ENCODE data around the gene GMDS.
A peak's percentile ranks its signal among the peaks of the same experiment; 100 is the strongest.

GMDS gene

GRCh38 chr6:1940381-1940780, 305.0 kb downstream of the GMDS start:
- DNase-seq (ENCODE audit: low spot score): no peak

GRCh38 chr6:1933292-1933691, 312.1 kb downstream of the GMDS start:
- DNase-seq (ENCODE audit: low spot score): no peak

DNA sequence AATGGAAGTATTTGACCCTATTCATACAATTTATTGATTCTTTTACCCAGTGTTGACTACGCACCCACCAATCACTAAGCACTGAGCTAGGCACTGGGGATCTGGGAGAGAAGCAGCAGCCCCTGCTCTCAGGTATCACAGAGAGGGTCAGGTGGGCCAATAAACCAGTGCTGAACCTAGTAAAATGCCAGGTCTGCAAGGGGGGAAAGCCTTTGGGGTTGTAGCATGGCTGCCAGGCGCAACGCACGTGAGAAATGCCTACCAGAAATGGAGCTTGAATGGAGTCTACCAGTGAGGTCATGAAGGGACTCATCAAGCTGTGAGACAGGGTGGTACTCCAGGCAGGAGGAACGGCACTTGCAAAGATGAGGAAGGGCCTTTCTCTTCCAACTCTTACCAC, 313.6 kb downstream of the GMDS start:
- no peak for DNase-seq (ENCODE audit: low spot score)

- no peak for DNase-seq (ENCODE audit: low spot score)
Observed at GRCh38 chr6:1930356-1930755, 315.0 kb downstream of the GMDS start.

GRCh38 chr6:1929931-1930330, 315.5 kb downstream of the GMDS start:
- no peak for DNase-seq (ENCODE audit: low spot score)

GRCh38 chr6:1925743-1926430, 319.5 kb downstream of the GMDS start:
- DNase-seq (ENCODE audit: low spot score): no peak

- no peak for DNase-seq (ENCODE audit: low spot score)
Observed at GRCh38 chr6:1923449-1923848, 322.0 kb downstream of the GMDS start.

DNA sequence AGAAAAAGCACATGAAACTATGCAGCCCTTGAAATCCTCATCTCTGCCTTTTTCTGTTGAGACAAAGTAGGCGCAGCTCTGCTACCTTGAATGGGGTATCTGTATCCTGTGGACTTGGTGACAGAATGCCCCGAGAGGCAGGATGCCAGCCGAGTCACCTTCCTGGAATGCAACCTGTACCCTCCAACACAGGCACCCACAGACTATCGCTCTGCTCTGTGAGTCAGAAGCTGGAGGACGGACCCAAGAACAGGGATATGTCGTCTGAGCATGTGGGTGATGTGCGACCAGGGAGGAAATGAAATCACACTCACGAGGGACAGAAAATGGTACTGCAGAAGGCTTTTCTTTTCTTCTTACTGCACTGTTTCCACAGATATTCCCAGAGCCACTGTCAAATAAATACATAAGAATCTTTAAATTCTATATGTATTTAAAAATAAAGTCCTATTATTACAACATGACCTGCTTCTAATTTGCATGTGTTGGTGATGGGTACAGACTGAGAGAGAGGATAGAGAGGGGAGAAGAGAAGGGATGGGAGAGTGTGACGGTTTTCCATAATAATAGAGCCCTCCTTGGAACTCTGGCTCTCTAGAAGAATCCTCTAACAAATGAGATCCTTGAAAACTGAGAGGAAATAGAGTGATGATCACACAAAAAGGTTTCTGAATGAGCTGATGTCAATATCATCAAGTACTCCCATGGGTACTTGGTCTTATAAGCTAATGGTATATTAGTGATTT, 327.6 kb downstream of the GMDS start:
- peak; percentile 18 for DNase-seq (ENCODE audit: low spot score)

- peak; percentile 34 for DNase-seq (ENCODE audit: low spot score)
Observed at GRCh38 chr6:1916334-1917070, 328.9 kb downstream of the GMDS start.

DNA sequence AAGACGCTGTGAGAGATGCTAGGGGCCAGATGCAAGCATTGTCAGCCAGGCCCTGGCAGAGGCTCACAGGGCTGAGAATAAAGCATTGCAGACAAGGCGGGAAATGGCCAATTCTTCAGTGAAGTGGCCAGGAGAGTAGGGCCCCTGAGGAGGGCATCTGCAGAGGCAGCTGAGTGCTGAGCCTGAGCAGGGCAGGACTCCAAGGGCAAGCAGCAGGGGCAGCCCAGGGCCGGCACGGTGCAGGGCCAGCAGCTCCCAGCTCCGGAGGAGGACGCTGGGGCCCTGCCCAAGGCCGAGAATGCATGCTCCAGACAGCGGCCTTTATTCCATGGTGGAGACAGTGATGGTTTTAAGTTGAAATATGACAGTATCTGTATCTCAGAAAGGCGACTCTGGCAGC, 330.2 kb downstream of the GMDS start:
- DNase-seq (ENCODE audit: low spot score): no peak

DNA sequence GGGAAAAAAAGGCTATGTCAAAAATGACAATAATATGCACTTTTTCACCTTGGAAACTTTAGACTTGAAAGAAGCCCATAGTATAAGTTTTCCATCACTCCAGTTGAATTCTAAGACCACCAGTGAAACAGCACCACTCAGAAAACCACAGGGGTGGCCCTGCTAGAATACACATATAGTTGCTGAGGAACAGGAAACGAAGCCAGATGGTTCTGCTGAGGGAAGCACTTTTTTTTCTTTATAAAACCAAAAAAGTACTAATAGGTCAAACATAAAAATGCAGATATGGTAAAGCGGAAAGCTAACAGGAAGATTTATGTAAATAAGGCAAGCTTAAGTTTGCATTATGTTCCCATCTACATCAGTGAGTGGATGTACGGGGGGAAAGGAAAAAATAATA, 331.8 kb downstream of the GMDS start:
- no peak for DNase-seq (ENCODE audit: low spot score)

GRCh38 chr6:1912731-1913130, 332.7 kb downstream of the GMDS start:
- no peak for DNase-seq (ENCODE audit: low spot score)

DNA sequence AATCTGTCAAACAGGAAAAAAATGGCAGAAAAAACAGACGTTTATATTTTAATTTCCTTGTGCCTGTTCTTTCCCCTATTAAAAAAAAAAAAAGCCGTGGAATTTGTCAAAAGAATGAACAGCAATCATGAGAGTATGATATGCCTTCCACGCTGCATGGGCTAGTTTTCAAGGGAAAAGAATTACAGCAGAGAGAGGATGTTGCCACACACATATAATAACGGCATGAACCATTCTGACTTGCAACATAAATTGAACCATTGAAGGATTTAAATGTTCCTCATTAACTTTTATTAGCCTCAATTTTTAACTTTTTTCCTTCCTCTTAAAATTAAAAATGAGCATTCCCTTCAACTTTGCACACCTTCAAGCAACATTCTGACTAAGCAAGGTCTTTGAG, 333.9 kb downstream of the GMDS start:
- DNase-seq (ENCODE audit: low spot score): no peak

DNA sequence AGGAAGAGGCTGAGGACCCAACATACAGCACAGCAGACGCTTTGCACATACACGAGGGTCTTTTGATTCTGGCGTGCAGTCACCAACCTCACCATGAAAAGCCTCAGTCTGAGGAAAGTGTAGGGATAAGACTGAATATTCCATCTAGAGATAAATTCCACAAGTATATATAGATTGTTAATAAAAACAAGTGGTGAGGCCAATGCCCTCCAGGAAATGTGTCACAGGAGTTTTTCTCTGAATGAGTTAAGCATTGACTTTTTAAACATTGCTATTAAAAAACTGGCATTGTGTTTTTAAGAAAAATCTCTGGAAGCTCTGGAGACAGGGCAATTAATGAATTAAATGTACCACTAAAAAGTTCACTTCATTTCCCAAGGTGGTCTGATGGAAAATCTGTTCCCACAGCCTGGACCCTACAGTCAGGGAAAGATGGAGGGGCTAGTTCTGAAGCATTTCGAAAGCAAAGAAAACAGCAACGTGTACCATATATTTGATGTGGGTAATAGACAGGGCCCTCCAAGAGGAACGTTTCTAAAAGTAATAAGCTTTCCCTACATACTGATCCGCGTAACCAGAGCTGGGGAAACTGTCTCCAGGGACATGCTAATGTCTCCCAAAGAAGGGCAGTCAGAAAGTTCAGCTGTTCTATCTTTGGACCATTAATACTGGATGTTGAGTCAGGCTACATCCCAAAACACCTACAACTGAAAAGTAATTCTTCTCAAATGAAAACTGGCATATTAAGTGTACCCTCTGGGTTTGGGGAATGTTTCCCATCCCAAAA, 334.6 kb downstream of the GMDS start:
- no peak for DNase-seq (ENCODE audit: low spot score)

GRCh38 chr6:1908784-1909183, 336.6 kb downstream of the GMDS start:
- no peak for DNase-seq (ENCODE audit: low spot score)

DNA sequence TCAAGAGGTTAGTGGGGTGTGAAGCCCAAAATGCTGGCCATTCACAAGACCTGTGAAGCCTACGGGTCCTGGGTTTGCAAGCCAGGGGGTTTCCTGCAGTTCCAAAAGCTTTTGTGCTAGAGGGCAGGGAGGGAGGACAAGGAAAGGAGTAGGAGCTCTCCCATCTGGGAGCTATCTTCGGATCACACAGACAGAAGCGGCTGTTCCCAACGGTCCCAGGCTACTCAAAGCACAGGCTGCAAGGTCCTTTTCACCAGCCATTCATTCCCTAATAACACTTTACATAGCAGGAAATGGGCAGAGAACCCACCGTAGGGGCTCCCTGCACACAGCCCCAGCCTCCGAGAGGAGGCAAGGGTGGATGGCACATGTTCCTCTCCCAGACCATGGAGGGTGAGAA, 338.8 kb downstream of the GMDS start:
- DNase-seq (ENCODE audit: low spot score): no peak

- DNase-seq (ENCODE audit: low spot score): no peak
Observed at GRCh38 chr6:1906014-1906413, 339.4 kb downstream of the GMDS start.

DNA sequence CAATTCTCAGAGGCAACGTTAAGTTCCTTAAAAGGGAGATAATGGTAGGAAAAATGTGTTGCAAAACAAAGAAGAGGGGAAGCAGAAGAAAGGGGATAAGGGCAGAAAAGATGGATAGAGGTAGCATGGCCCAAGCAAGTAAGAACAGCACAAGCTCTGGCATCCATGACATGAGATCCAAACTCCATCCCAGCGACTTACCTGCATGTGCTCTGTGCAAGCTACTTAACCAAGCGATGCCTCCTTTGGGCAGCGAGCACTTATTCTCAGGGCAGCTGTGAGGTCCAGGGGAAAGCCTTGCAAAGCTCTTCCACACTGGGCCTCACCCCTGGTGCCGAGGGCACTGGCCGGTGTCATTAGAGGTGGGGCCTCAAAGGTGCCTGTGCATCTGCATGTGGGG, 340.5 kb downstream of the GMDS start:
- no peak for DNase-seq (ENCODE audit: low spot score)

DNA sequence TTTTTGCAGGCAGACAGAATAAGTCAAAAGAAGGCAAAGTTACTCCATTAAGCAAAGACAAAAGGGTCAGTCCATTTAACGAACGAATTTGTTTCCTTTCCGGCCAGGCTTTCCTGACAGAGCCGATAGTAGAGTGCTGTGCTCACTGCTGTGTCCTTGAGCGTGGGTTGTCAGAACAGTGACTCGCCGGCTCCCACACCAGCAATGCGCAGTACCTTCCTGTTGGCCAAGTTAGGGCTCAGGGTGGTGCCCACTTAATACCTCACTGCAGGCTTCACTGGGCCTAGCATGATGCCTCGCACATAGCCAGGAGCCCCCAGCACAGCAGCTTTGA, 341.0 kb downstream of the GMDS start:
- no peak for DNase-seq (ENCODE audit: low spot score)

DNA sequence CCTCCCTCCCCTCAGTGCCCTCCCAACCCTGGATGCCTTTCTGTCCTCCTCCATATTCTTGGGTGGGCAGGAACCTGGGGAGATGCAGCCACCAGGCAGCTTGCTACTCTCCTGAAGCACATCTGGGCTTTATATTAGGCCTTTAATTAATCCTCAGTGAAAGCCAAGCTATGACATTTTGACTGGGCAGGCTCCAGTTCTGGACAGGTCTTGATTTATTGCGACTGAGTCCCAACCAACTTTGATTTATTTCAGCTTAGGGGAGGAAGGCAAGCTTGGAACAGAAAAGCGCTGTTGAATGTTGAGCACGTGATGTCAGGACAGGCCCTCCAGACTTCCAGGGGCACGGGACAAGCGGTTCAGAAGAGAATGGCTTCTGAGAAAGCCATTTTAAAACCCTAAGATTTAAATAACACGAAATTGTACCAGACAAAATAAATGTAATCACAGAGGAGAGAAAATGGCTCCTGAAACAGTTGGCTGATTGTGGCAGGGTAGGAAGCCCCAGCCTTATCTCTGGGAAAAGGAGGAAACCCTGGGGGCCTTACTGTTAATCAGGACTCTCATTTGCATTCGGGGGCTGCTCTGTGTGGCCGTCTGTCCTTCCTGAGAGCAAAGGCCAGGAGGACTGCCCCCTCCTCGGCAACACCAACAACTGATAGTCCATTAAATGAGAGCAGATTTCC, 341.5 kb downstream of the GMDS start:
- no peak for DNase-seq (ENCODE audit: low spot score)

GRCh38 chr6:1901556-1901955, 343.8 kb downstream of the GMDS start:
- DNase-seq (ENCODE audit: low spot score): no peak

- DNase-seq (ENCODE audit: low spot score): no peak
Observed at GRCh38 chr6:1896897-1897296, 348.5 kb downstream of the GMDS start.

Measured in Ammon's horn (tissue), 1 donor.